ENCODE measurements around the gene EXOC7. TPM values are rescaled to one million over a fixed set of nuclear protein-coding genes. Genes with fewer than 3 reads are reported as not detected.

EXOC7 gene
- total and polyA plus RNA-seq, 2 of the 4 experiments (the other 2 are of a cell fraction): 85.9 to 118 TPM

- no TSS peak for BruUV-seq (replicated peaks)
- H3K4me1 ChIP-seq (ENCODE audit: control insufficient read depth, insufficient read depth, low read length): peaks cover 3% of the 10 kb centered on the region; the same call in 1 of the 2 replicates
- H4K20me1 ChIP-seq (ENCODE audit: insufficient read depth, low read length): peaks cover 10% of the 10 kb centered on the region
- peak overlapping the region; percentile 93 for H2AK9ac ChIP-seq (replicated peaks; ENCODE audit: low read depth, low read length, poor library complexity)
- peak overlapping the region; percentile 55 for H3K23ac ChIP-seq (ENCODE audit: low read depth, low read length)
- H4K91ac ChIP-seq (ENCODE audit: insufficient read depth, low read depth, low read length): no peak overlapping the region; the same call in 1 of the 2 replicates
- H2AFZ ChIP-seq (replicated peaks; ENCODE audit: low read length, poor library complexity): peak overlapping the region; percentile 99
- TF ChIP-seq MAZ (IDR thresholded peaks at IDR 0.05; ENCODE audit: borderline replicate concordance, low read depth, low read length) (no peak), MXI1 (IDR thresholded peaks at IDR 0.05; ENCODE audit: borderline replicate concordance, low read depth, low read length) (no peak; the same call in 1 of the 2 replicates), CEBPB (IDR thresholded peaks at IDR 0.05; ENCODE audit: low read depth, low read length) (no peak), CTCF (conservative IDR thresholded peaks at IDR 0.05; ENCODE audit: low read depth, low read length) (no peak), MAFK (IDR thresholded peaks at IDR 0.05; ENCODE audit: low read depth, low read length) (no peak)
- ChIA-PET POLR2A (ENCODE audit: unreplicated experiment) (interaction anchor here (1.0 kb wide), 1 partner anchor 9 kb away, joined by 3 read pairs; no protein-coding TSS in a partner anchor), CTCF (interaction anchor here (0.6 kb wide), 1 partner anchor 57 kb away, joined by 3 read pairs; no protein-coding TSS in a partner anchor)
- peak overlapping the region; percentile 58 for H3K14ac ChIP-seq (replicated peaks; ENCODE audit: low read depth, low read length)
- no peak overlapping the region; the same call in 2 of the 3 replicates for H2BK15ac ChIP-seq (ENCODE audit: low read depth, low read length)
- H3K27me3 ChIP-seq (ENCODE audit: control insufficient read depth, insufficient read depth, low read length): peaks cover 29% of the 10 kb centered on the region
- peaks cover 9% of the 10 kb centered on the region for H3K36me3 ChIP-seq (ENCODE audit: control insufficient read depth, insufficient read depth, low read length)
- peak overlapping the region; percentile 73 for H3K4ac ChIP-seq (ENCODE audit: low read depth, low read length)
- H3K9ac ChIP-seq (ENCODE audit: low read depth, low read length): peak overlapping the region; percentile 92
- H4K5ac ChIP-seq (ENCODE audit: low read depth, low read length): peak overlapping the region; percentile 40
- peak overlapping the region; percentile 99 for H3K4me2 ChIP-seq (ENCODE audit: low read depth, low read length)
- H2BK5ac ChIP-seq (ENCODE audit: low read depth, low read length, poor library complexity, severe bottlenecking): peak overlapping the region; percentile 40
- peak overlapping the region; percentile 57 to 93 for H4K8ac ChIP-seq (ENCODE audit: low read depth in 2 of 2, low read length in 2 of 2)
- 7% methylated on average over 2 of the region's 15 CpGs; no CpG with 5 or more reads in 1 of the 2 experiments for WGBS, 2 experiments (ENCODE audit: extremely low coverage in 2 of 2, insufficient read length in 1 of 2)
- H2BK20ac ChIP-seq (ENCODE audit: low read depth, low read length): no peak overlapping the region
- H3K18ac ChIP-seq (ENCODE audit: low read depth, low read length): 0 out of 2 replicates have a peak overlapping the region, but pooled peaks have one; percentile 5
- peaks cover 6% of the 10 kb centered on the region for H3K9me1 ChIP-seq (ENCODE audit: insufficient read depth, low read length)
- peak overlapping the region; percentile 88 for H2AK5ac ChIP-seq (ENCODE audit: low read depth, low read length)
- DNase-seq (no peak), ATAC-seq (ENCODE audit: low read depth) (no peak)
- in situ Hi-C loops (cut with MboI; ENCODE audit: low sequenced_read_pairs): no loop called here
- peak overlapping the region; percentile 76 for H3K27ac ChIP-seq (ENCODE audit: insufficient read depth, low read length)
- intact Hi-C loops (cut with micrococcal nuclease): loop anchor here (5.0 to 10.0 kb wide), 2 partner anchors 34 to 167 kb away; partner anchors contain the start of gene MRPL38
- no peaks in the 10 kb centered on the region for H3K9me3 ChIP-seq (ENCODE audit: control insufficient read depth, insufficient read depth, low read length)
- dilution Hi-C loops (cut with HindIII; ENCODE audit: low sequenced_read_pairs, unreplicated experiment): no loop called here
- peak overlapping the region; percentile 93 for H3K4me3 ChIP-seq (ENCODE audit: insufficient read depth, low read depth, low read length)
- peaks cover 3 to 32% of the 10 kb centered on the region in 2 experiments for H3K79me1 ChIP-seq (ENCODE audit: low read depth in 1 of 2, low read length in 2 of 2)
- peak overlapping the region; percentile 85; the same call in 1 of the 2 replicates for H3K56ac ChIP-seq (ENCODE audit: extremely low read depth, insufficient read depth, low read length)
- peak overlapping the region; percentile 1; the same call in 1 of the 2 replicates for H2BK120ac ChIP-seq (ENCODE audit: low read depth, low read length)
These were observed 31.9 kb downstream of the EXOC7 start for GRCh38 chr17:76071531-76072147.

Data from IMR-90 (cell line).